ENCODE measurements around the gene SPTLC1. TPM values are rescaled to one million over a fixed set of nuclear protein-coding genes. Genes with fewer than 3 reads are reported as not detected.
"Not testable (repeated sequence)": the region's sequence is repeated elsewhere in the genome, so short reads cannot be mapped to it uniquely, and the experiment has no call there.

SPTLC1 gene
- total and polyA plus RNA-seq, 4 donors, result 22.7 to 52.2 (median 43.9) TPM

DNA sequence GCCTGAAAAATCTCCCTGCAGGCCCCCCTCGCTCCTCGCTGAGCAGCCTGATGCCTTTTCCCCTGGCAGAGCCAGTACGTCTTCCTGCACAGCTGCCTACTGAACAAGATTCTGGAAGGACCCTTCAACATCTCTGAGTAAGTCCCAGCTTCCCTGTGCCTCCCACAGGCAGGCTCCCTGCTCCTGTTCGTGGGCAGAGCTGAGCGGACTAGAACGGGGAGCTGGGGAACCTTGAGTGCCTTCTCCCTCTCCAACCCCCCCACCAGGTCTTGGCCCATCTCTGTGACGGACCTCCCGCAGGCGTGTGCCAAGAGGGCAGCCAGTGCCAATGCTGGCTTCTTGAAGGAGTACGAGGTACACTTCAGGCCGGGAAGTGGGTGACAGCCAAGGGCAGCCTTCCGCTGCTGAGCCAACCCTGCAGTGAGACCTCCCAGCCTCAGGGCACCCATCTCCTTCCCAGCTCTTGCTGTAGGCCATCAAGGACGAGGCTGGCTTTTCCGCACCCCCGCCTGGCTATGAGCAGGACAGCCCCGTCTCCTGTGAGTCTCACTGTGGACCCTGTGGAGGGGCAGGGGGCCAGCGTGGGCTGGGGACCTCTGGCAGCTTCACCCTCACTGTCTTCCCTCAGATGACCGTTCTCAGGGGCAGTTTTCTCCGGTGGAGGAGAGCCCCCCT, 21.1 kb upstream of the SPTLC1 start:
- H3K9me3 ChIP-seq (ENCODE audit: control insufficient read depth, low read length), result no peaks in the 10 kb centered on the region
- no peak overlapping the region for H3K4me3 ChIP-seq (ENCODE audit: low read length in 2 of 2)
- H3K36me3 ChIP-seq (ENCODE audit: control insufficient read depth in 1 of 2, insufficient read depth in 2 of 2, low read length in 1 of 2), result no peaks in the 10 kb centered on the region
- no peak overlapping the region for H3K27ac ChIP-seq (ENCODE audit: low read depth in 1 of 2, low read length in 2 of 2)
- WGBS, 2 donors, result 52 to 54% methylated on average over 19 of the region's 19 CpGs
- intact Hi-C loops (cut with DNase I), result loop anchor here in 1 of 2 donors (10.0 kb wide), 1 partner anchor 98 kb away; no protein-coding TSS in a partner anchor
- H3K4me1 ChIP-seq (ENCODE audit: control insufficient read depth in 1 of 2, insufficient read depth in 2 of 2, low read length in 2 of 2), result no peaks in the 10 kb centered on the region
- no peaks in the 10 kb centered on the region for H3K27me3 ChIP-seq (ENCODE audit: control insufficient read depth in 1 of 2, insufficient read depth in 2 of 2, low read length in 1 of 2)
- DNase-seq, result no peak
- no peak for ATAC-seq (ENCODE audit: low FRiP score)

GRCh38 chr9:92135576-92135975, 20.4 kb upstream of the SPTLC1 start:
- Histone ChIP-seq H3K27me3 (ENCODE audit: control insufficient read depth in 1 of 2, insufficient read depth in 2 of 2, low read length in 1 of 2) (no peaks in the 10 kb centered on the region), H3K36me3 (ENCODE audit: control insufficient read depth in 1 of 2, insufficient read depth in 2 of 2, low read length in 1 of 2) (no peaks in the 10 kb centered on the region), H3K4me1 (ENCODE audit: control insufficient read depth in 1 of 2, insufficient read depth in 2 of 2, low read length in 2 of 2) (no peaks in the 10 kb centered on the region), H3K4me3 (ENCODE audit: low read length in 2 of 2) (no peak overlapping the region), H3K27ac (ENCODE audit: low read depth in 1 of 2, low read length in 2 of 2) (no peak overlapping the region), H3K9me3 (ENCODE audit: control insufficient read depth, low read length) (no peaks in the 10 kb centered on the region)
- ATAC-seq (ENCODE audit: low FRiP score) (no peak), DNase-seq (no peak)
- intact Hi-C loops (cut with DNase I), result loop anchor here in 1 of 2 donors (10.0 kb wide), 1 partner anchor 99 kb away; no protein-coding TSS in a partner anchor
- 84 to 89% methylated on average over 7 of the region's 7 CpGs for WGBS, 2 donors

- H3K9me3 ChIP-seq (ENCODE audit: control insufficient read depth, low read length), result no peaks in the 10 kb centered on the region
- H3K27me3 ChIP-seq (ENCODE audit: control insufficient read depth in 1 of 2, insufficient read depth in 2 of 2, low read length in 1 of 2), result no peaks in the 10 kb centered on the region
- H3K4me1 ChIP-seq (ENCODE audit: control insufficient read depth in 1 of 2, insufficient read depth in 2 of 2, low read length in 2 of 2), result no peaks in the 10 kb centered on the region
- ATAC-seq (ENCODE audit: low FRiP score) (peak; percentile 88), DNase-seq (peak; percentile 87 to 93)
- intact Hi-C loops (cut with DNase I), result loop anchor here in 1 of 2 donors (10.0 kb wide), 1 partner anchor 101 kb away; no protein-coding TSS in a partner anchor
- no peak overlapping the region for H3K27ac ChIP-seq (ENCODE audit: low read depth in 1 of 2, low read length in 2 of 2)
- H3K4me3 ChIP-seq (ENCODE audit: low read length in 2 of 2), result no peak overlapping the region
- WGBS, 2 donors, result 2 to 4% methylated on average over 19 of the region's 19 CpGs
- no peaks in the 10 kb centered on the region for H3K36me3 ChIP-seq (ENCODE audit: control insufficient read depth in 1 of 2, insufficient read depth in 2 of 2, low read length in 1 of 2)
These were observed 18.9 kb upstream of the SPTLC1 start for GRCh38 chr9:92133949-92134604.

DNA sequence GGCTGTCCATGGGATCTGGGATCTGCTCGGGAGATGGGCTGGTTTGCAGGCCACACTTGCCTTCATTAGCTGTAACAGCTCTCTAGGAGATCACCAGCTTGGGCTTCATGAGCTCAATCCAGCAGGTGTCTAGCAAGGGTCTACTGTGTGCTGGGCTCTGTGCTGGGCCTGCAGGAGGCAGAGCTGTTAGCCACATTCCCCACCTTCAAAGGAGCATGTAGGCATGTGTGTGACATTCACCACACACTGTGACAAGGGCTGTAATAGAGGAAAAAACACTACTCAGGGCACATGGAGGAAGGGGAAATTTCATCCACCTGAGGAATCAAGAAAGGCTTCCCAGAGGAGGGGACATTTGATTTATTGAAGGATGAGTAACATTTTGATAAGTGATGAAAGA, 17.7 kb upstream of the SPTLC1 start:
- not testable (repeated sequence) for H3K36me3 ChIP-seq (ENCODE audit: control insufficient read depth in 1 of 2, insufficient read depth in 2 of 2, low read length in 1 of 2); H3K9me3 ChIP-seq (ENCODE audit: control insufficient read depth, low read length); H3K4me3 ChIP-seq (ENCODE audit: low read length in 2 of 2); H3K4me1 ChIP-seq (ENCODE audit: control insufficient read depth in 1 of 2, insufficient read depth in 2 of 2, low read length in 2 of 2); H3K27ac ChIP-seq (ENCODE audit: low read depth in 1 of 2, low read length in 2 of 2); DNase-seq; ATAC-seq (ENCODE audit: low FRiP score); H3K27me3 ChIP-seq (ENCODE audit: control insufficient read depth in 1 of 2, insufficient read depth in 2 of 2, low read length in 1 of 2)
- WGBS, 2 donors, result 90 to 100% methylated on average over 1 of the region's 1 CpG
- intact Hi-C loops (cut with DNase I), result loop anchor here in 1 of 2 donors (10.0 kb wide), 1 partner anchor 102 kb away; no protein-coding TSS in a partner anchor

- Histone ChIP-seq H3K9me3 (ENCODE audit: control insufficient read depth, low read length) (no peaks in the 10 kb centered on the region), H3K27me3 (ENCODE audit: control insufficient read depth in 1 of 2, insufficient read depth in 2 of 2, low read length in 1 of 2) (no peaks in the 10 kb centered on the region), H3K27ac (ENCODE audit: low read depth in 1 of 2, low read length in 2 of 2) (no peak overlapping the region), H3K36me3 (ENCODE audit: control insufficient read depth in 1 of 2, insufficient read depth in 2 of 2, low read length in 1 of 2) (no peaks in the 10 kb centered on the region), H3K4me3 (ENCODE audit: low read length in 2 of 2) (no peak overlapping the region), H3K4me1 (ENCODE audit: control insufficient read depth in 1 of 2, insufficient read depth in 2 of 2, low read length in 2 of 2) (no peaks in the 10 kb centered on the region)
- intact Hi-C loops (cut with DNase I), result loop anchor here in 1 of 2 donors (10.0 kb wide), 1 partner anchor 102 kb away; no protein-coding TSS in a partner anchor
- 96 to 100% methylated on average over 1 of the region's 1 CpG for WGBS, 2 donors
- ATAC-seq (ENCODE audit: low FRiP score), result no peak
- no peak for DNase-seq
These were observed 17.3 kb upstream of the SPTLC1 start for GRCh38 chr9:92132501-92132900.

DNA sequence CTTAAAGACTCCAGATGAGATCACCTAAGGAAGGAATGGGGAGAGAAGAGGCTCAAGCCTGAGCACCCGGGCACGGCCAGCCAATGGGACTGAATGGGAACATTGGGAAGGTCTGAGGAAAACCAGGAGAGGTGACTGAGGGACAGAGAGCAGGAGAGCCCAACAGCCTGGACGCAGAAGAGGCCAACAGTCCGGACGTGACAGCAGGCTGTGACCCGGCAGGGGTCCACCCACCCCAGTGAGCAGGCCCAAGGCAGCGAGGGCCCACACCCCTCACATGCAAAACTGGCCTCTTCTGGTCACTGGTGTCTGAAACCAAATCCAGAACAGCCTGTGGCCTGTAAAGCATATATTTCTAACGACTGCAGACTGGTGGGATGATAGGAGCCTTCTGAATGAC, 7.6 kb upstream of the SPTLC1 start:
- no peak for DNase-seq
- H3K4me3 ChIP-seq (ENCODE audit: low read length in 2 of 2), result no peak overlapping the region
- no peaks in the 10 kb centered on the region for H3K27me3 ChIP-seq (ENCODE audit: control insufficient read depth in 1 of 2, insufficient read depth in 2 of 2, low read length in 1 of 2)
- H3K9me3 ChIP-seq (ENCODE audit: control insufficient read depth, low read length), result no peaks in the 10 kb centered on the region
- H3K36me3 ChIP-seq (ENCODE audit: control insufficient read depth in 1 of 2, insufficient read depth in 2 of 2, low read length in 1 of 2), result no peaks in the 10 kb centered on the region
- H3K27ac ChIP-seq (ENCODE audit: low read depth in 1 of 2, low read length in 2 of 2), result no peak overlapping the region
- no peak for ATAC-seq (ENCODE audit: low FRiP score)
- WGBS, 2 donors, result 35 to 43% methylated on average over 8 of the region's 8 CpGs
- H3K4me1 ChIP-seq (ENCODE audit: control insufficient read depth in 1 of 2, insufficient read depth in 2 of 2, low read length in 2 of 2), result no peaks in the 10 kb centered on the region
- intact Hi-C loops (cut with DNase I), result no loop called here

DNA sequence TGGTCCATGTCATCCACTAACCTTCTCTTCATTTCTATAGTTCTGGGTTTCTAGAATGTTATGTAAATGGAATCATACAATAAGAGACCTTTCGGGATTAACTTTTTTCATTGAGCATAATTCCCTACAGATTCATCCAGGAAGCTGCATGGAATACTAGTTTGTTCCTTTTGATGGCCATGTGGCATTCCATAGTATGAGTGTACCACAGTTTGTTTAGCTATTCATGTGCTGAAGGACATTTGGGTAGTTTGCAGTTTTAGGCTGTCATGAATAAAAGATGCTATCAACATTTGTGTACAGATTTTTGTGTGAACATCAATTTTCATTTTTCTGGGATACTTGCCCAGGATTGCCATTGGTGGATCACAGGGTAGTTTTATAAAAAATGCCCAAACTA, 6.8 kb upstream of the SPTLC1 start:
- intact Hi-C loops (cut with DNase I), result no loop called here
- H3K4me1 ChIP-seq (ENCODE audit: control insufficient read depth in 1 of 2, insufficient read depth in 2 of 2, low read length in 2 of 2), result no peaks in the 10 kb centered on the region
- no peak for DNase-seq
- H3K27me3 ChIP-seq (ENCODE audit: control insufficient read depth in 1 of 2, insufficient read depth in 2 of 2, low read length in 1 of 2), result no peaks in the 10 kb centered on the region
- H3K36me3 ChIP-seq (ENCODE audit: control insufficient read depth in 1 of 2, insufficient read depth in 2 of 2, low read length in 1 of 2), result no peaks in the 10 kb centered on the region
- no peak overlapping the region for H3K4me3 ChIP-seq (ENCODE audit: low read length in 2 of 2)
- no peak overlapping the region for H3K27ac ChIP-seq (ENCODE audit: low read depth in 1 of 2, low read length in 2 of 2)
- no peaks in the 10 kb centered on the region for H3K9me3 ChIP-seq (ENCODE audit: control insufficient read depth, low read length)
- WGBS, 2 donors, result 75 to 84% methylated on average over 1 of the region's 1 CpG
- ATAC-seq (ENCODE audit: low FRiP score), result no peak

DNA sequence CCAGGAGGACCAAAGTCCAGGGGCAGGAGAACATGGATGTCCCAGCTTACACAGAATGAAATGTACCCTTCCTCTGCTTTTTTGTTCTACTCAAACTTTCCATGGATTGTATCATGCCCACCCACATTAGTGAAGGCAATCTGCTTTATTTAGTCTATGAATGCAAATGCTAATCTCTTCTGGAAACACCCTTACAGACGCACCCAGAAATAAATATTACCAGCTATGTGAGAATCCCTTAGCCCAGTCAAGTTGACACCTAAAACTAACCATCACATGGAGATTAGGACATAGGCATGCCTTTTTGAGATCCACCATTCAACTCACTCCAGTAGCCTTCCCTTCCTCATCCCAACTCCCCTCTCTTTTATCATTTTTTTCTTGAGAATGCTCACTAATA, 6.1 kb upstream of the SPTLC1 start:
- DNase-seq (no peak), ATAC-seq (ENCODE audit: low FRiP score) (no peak)
- no peak overlapping the region for H3K4me3 ChIP-seq (ENCODE audit: low read length in 2 of 2)
- WGBS, 2 donors, result 74 to 84% methylated on average over 1 of the region's 1 CpG
- no peaks in the 10 kb centered on the region for H3K27me3 ChIP-seq (ENCODE audit: control insufficient read depth in 1 of 2, insufficient read depth in 2 of 2, low read length in 1 of 2)
- intact Hi-C loops (cut with DNase I), result no loop called here
- no peak overlapping the region for H3K27ac ChIP-seq (ENCODE audit: low read depth in 1 of 2, low read length in 2 of 2)
- no peaks in the 10 kb centered on the region for H3K9me3 ChIP-seq (ENCODE audit: control insufficient read depth, low read length)
- H3K36me3 ChIP-seq (ENCODE audit: control insufficient read depth in 1 of 2, insufficient read depth in 2 of 2, low read length in 1 of 2), result no peaks in the 10 kb centered on the region
- no peaks in the 10 kb centered on the region for H3K4me1 ChIP-seq (ENCODE audit: control insufficient read depth in 1 of 2, insufficient read depth in 2 of 2, low read length in 2 of 2)

DNA sequence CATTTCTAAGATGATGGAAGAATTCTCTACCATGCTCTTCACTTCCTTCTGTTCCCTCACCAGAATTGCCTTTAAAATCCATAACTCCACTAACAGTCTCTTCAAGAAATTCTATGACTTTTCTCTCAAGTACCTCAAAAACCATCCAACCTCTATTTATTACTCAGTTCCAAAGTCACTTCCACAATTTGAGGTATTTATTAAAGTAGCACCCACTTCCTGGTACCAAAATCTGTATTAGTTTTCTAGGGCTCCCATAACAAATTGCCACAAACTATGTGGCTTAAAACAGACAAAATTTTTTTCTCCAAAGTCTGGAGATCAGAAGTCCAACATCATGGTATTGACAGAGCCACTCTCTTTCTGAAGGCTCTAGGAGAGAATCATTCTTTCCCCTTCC, 4.9 kb upstream of the SPTLC1 start:
- H3K9me3 ChIP-seq (ENCODE audit: control insufficient read depth, low read length), result no peaks in the 10 kb centered on the region
- H3K36me3 ChIP-seq (ENCODE audit: control insufficient read depth in 1 of 2, insufficient read depth in 2 of 2, low read length in 1 of 2), result no peaks in the 10 kb centered on the region
- intact Hi-C loops (cut with DNase I), result no loop called here
- no peak overlapping the region for H3K4me3 ChIP-seq (ENCODE audit: low read length in 2 of 2)
- no peaks in the 10 kb centered on the region for H3K4me1 ChIP-seq (ENCODE audit: control insufficient read depth in 1 of 2, insufficient read depth in 2 of 2, low read length in 2 of 2)
- H3K27ac ChIP-seq (ENCODE audit: low read depth in 1 of 2, low read length in 2 of 2), result no peak overlapping the region
- DNase-seq (no peak), ATAC-seq (ENCODE audit: low FRiP score) (no peak)
- no peaks in the 10 kb centered on the region for H3K27me3 ChIP-seq (ENCODE audit: control insufficient read depth in 1 of 2, insufficient read depth in 2 of 2, low read length in 1 of 2)

Data from aorta (tissue), 5 donors.